SU-DHL-6 (cell line): ENCODE results near the gene DENND6B.
"Not testable (repeated sequence)": the region's sequence is repeated elsewhere in the genome, so short reads cannot be mapped to it uniquely, and the experiment has no call there.

ENCODE experiments used
- H2AFZ ChIP-seq: fragments of 200-600 bp; sonication (generic); 2 replicates; pipeline ENCODE4 v1.6.1; 2014; ENCODE audit warnings: low read depth, mild to moderate bottlenecking, moderate library complexity, mixed read lengths, antibody characterized with exemption, low read length; ENCODE audit not compliant: severe bottlenecking
- H3F3A ChIP-seq: fragments of 200-600 bp; shearing (Covaris generic); 2 replicates; pipeline ENCODE4 v1.6.0; 2016; ENCODE audit warnings: antibody characterized with exemption, mild to moderate bottlenecking; ENCODE audit not compliant: insufficient read depth
- H3K27ac ChIP-seq: fragments of 200-600 bp; sonication (generic); 2 replicates; pipeline ENCODE4 v1.5.1; 2016; ENCODE audit warnings: low read depth, mild to moderate bottlenecking, low read length, moderate library complexity, mixed read lengths
- H3K27me3 ChIP-seq: fragments of 200-600 bp; sonication (generic), shearing (Covaris generic); 2 replicates; pipeline ENCODE4 v1.6.0; 2014; ENCODE audit warnings: mild to moderate bottlenecking, low read length
- H3K36me3 ChIP-seq: fragments of 200-600 bp; sonication (generic); 2 replicates; pipeline ENCODE4 v1.6.1; 2014; ENCODE audit warnings: mild to moderate bottlenecking, low read length, mixed read lengths
- H3K4me2 ChIP-seq: fragments of 300-600, 200-600 bp; shearing (Covaris generic), sonication (generic); 2 replicates; pipeline ENCODE4 v1.6.0; 2014; ENCODE audit warnings: low read length, low read depth, mild to moderate bottlenecking; ENCODE audit not compliant: poor library complexity, severe bottlenecking
- H3K4me3 ChIP-seq: fragments of 200-600 bp; sonication (generic); 2 replicates; pipeline ENCODE4 v1.5.1; 2014; ENCODE audit warnings: antibody characterized with exemption, low read length, mild to moderate bottlenecking, mixed read lengths; ENCODE audit not compliant: insufficient read depth, poor library complexity, severe bottlenecking
- H3K79me2 ChIP-seq: fragments of 200-600 bp; sonication (generic); 2 replicates; pipeline ENCODE4 v1.6.1; 2014; ENCODE audit warnings: mild to moderate bottlenecking, low read length, moderate library complexity; ENCODE audit not compliant: insufficient read depth
- H3K9ac ChIP-seq: fragments of 200-600 bp; sonication (generic); 2 replicates; pipeline ENCODE4 v1.7.0; 2014; ENCODE audit warnings: mild to moderate bottlenecking, low read length
- H3K9me2 ChIP-seq: fragments of 200-600 bp; sonication (generic); replicated peaks from 2 replicates; pipeline ENCODE4 v1.6.1; 2014; ENCODE audit warnings: low read length; ENCODE audit not compliant: insufficient read depth
- H3K9me3 ChIP-seq: fragments of 200-600 bp; sonication (generic); 2 replicates; pipeline ENCODE4 v1.6.1; 2014; ENCODE audit warnings: low read length, mixed read lengths; ENCODE audit not compliant: insufficient read depth
- H4K20me1 ChIP-seq: fragments of 200-600 bp; sonication (generic); 2 replicates; pipeline ENCODE4 v1.6.1; 2014; ENCODE audit warnings: low read depth, mild to moderate bottlenecking, antibody characterized with exemption, low read length, moderate library complexity, mixed read lengths
- CTCF ChIP-seq: fragments of 200-600 bp; sonication (generic); IDR thresholded peaks from one replicate; pipeline ENCODE4 v1.5.1; 2017; ENCODE audit warnings: antibody characterized with exemption, mild to moderate bottlenecking, low read length, moderate library complexity; ENCODE audit not compliant: insufficient read depth, poor library complexity, severe bottlenecking
- EZH2phosphoT487 ChIP-seq: fragments of 200-600 bp; sonication (generic), shearing (Covaris generic); conservative IDR thresholded peaks from 2 replicates; pipeline ENCODE4 v1.6.1; 2018; ENCODE audit warnings: mild to moderate bottlenecking, antibody characterized with exemption, low read length, moderate library complexity, mixed read lengths

DENND6B gene

GRCh38 chr22:50275181-50276055, 51.4 kb downstream of the DENND6B start:
- Histone ChIP-seq H3F3A (peaks cover 14% of the 10 kb centered on the region), H3K79me2 (no peaks in the 10 kb centered on the region), H3K36me3 (no peaks in the 10 kb centered on the region), H3K27me3 (no peaks in the 10 kb centered on the region), H3K4me2 (no peak overlapping the region), H2AFZ (no peak overlapping the region), H3K9me2 (no peaks in the 10 kb centered on the region), H3K9ac (no peak overlapping the region), H3K4me3 (no peak overlapping the region), H4K20me1 (no peaks in the 10 kb centered on the region), H3K27ac (no peak overlapping the region), H3K9me3 (no peaks in the 10 kb centered on the region)
- TF ChIP-seq EZH2phosphoT487 (no peak), CTCF (no peak)

GRCh38 chr22:50274771-50275170, 52.0 kb downstream of the DENND6B start:
- no peaks in the 10 kb centered on the region for H3K9me2 ChIP-seq
- no peaks in the 10 kb centered on the region for H3K79me2 ChIP-seq
- no peak overlapping the region for H2AFZ ChIP-seq
- no peak overlapping the region for H3K4me2 ChIP-seq
- H4K20me1 ChIP-seq, result no peaks in the 10 kb centered on the region
- H3K9me3 ChIP-seq, result no peaks in the 10 kb centered on the region
- H3K4me3 ChIP-seq, result no peak overlapping the region
- TF ChIP-seq CTCF (no peak), EZH2phosphoT487 (no peak)
- no peak overlapping the region for H3K9ac ChIP-seq
- H3K27me3 ChIP-seq, result no peaks in the 10 kb centered on the region
- H3F3A ChIP-seq, result peaks cover 14% of the 10 kb centered on the region
- H3K36me3 ChIP-seq, result no peaks in the 10 kb centered on the region
- no peak overlapping the region for H3K27ac ChIP-seq

- TF ChIP-seq EZH2phosphoT487 (no peak), CTCF (no peak)
- Histone ChIP-seq H4K20me1 (no peaks in the 10 kb centered on the region), H3K27ac (no peak overlapping the region)
Observed at GRCh38 chr22:50274311-50274710, 52.5 kb downstream of the DENND6B start.

GRCh38 chr22:50273781-50274180, 53.0 kb downstream of the DENND6B start:
- H3K9me2 ChIP-seq, H2AFZ ChIP-seq, H3K27me3 ChIP-seq, H3K4me2 ChIP-seq, H4K20me1 ChIP-seq, H3K4me3 ChIP-seq, H3K9ac ChIP-seq, H3K27ac ChIP-seq, H3K79me2 ChIP-seq, H3K9me3 ChIP-seq, H3K36me3 ChIP-seq: not testable (repeated sequence)
- H3F3A ChIP-seq, result peaks cover 14% of the 10 kb centered on the region

More at GRCh38 chr22:50274311-50274710, 52.5 kb downstream of the DENND6B start:
- no peak overlapping the region for H2AFZ ChIP-seq
- H3F3A ChIP-seq, result peaks cover 14% of the 10 kb centered on the region
- H3K9ac ChIP-seq, result no peak overlapping the region
- no peaks in the 10 kb centered on the region for H3K27me3 ChIP-seq
- no peaks in the 10 kb centered on the region for H3K9me2 ChIP-seq
- no peaks in the 10 kb centered on the region for H3K79me2 ChIP-seq
- no peak overlapping the region for H3K4me2 ChIP-seq
- no peaks in the 10 kb centered on the region for H3K9me3 ChIP-seq
- no peak overlapping the region for H3K4me3 ChIP-seq
- H3K36me3 ChIP-seq, result no peaks in the 10 kb centered on the region

- not testable (repeated sequence) for H3K79me2 ChIP-seq, H3K4me2 ChIP-seq, H3K27me3 ChIP-seq, H3K36me3 ChIP-seq, H3K4me3 ChIP-seq, H3K9ac ChIP-seq, H3K9me2 ChIP-seq, H4K20me1 ChIP-seq, H3K9me3 ChIP-seq, H2AFZ ChIP-seq, H3K27ac ChIP-seq
- peaks cover 14% of the 10 kb centered on the region for H3F3A ChIP-seq
Observed at GRCh38 chr22:50273352-50273751, 53.5 kb downstream of the DENND6B start.
